K562 (cell line): ENCODE results near the gene ARHGAP42. TPM values are rescaled to one million over a fixed set of nuclear protein-coding genes. Genes with fewer than 3 reads are reported as not detected.

Source experiments
- FUS ChIP-seq: fragments of 200-400 bp; formaldehyde crosslinking; optimal IDR thresholded peaks from 2 replicates; pipeline ENCODE3; 2017; ENCODE audit warnings: low read depth, low read length
- KHSRP ChIP-seq: fragments of 450-650 bp; IDR thresholded peaks from 2 replicates; pipeline ENCODE4 v1.6.1; 2017
- PTRF ChIP-seq: fragments of 450-650 bp; IDR thresholded peaks from 2 replicates; pipeline ENCODE4 v1.6.1; 2016; ENCODE audit warnings: mild to moderate bottlenecking, missing genetic modification characterization, missing compliant biosample characterization
- PYGO2 ChIP-seq: fragments of 450-650 bp; IDR thresholded peaks from 2 replicates; pipeline ENCODE4 v1.6.1; 2016; ENCODE audit warnings: mild to moderate bottlenecking, missing genetic modification characterization, moderate library complexity, missing compliant biosample characterization
- RFX1 ChIP-seq: fragments of 450-650 bp; IDR thresholded peaks from 2 replicates; pipeline ENCODE4 v1.6.1; 2016; ENCODE audit warnings: mild to moderate bottlenecking, moderate library complexity
- SAFB2 ChIP-seq: fragments of 200-400 bp; formaldehyde crosslinking; IDR thresholded peaks from 2 replicates; pipeline ENCODE4 v1.6.1; 2018; ENCODE audit warnings: borderline replicate concordance, low read length, low read depth, moderate library complexity; ENCODE audit not compliant: severe bottlenecking
- SNRNP70 ChIP-seq: fragments of 200-400 bp; formaldehyde crosslinking; optimal IDR thresholded peaks from 2 replicates; pipeline ENCODE3; 2017; ENCODE audit warnings: low read depth, low read length
- TEAD1 ChIP-seq, 2 experiments: fragments of 450-650 bp in 1 of 2; sonication (generic) in 1 of 2; formaldehyde crosslinking; IDR thresholded peaks; 2 replicates each; pipeline versions ENCODE4 v1.4.0 to v1.8.0; 2020 to 2022; ENCODE audit warnings: mild to moderate bottlenecking in 2 of 2, missing genetic modification reagents in 1 of 2
- TRIM24 ChIP-seq, 2 experiments: fragments of 450-650 bp; IDR thresholded peaks; 2 replicates each; pipeline ENCODE4 v1.6.1; 2016
- ZNF274 ChIP-seq: IDR thresholded peaks from 2 replicates; pipeline ENCODE4 v1.6.1; 2011; ENCODE audit warnings: low read depth, mild to moderate bottlenecking, low read length, moderate library complexity, borderline replicate concordance
- ZNF644 ChIP-seq: fragments of 200-800 bp; sonication (Bioruptor generic); IDR thresholded peaks from 2 replicates; pipeline ENCODE4 v1.6.1; 2016; ENCODE audit warnings: low read depth, missing genetic modification characterization, missing compliant biosample characterization
- ZNF707 ChIP-seq: fragments of 250-450 bp; sonication (Bioruptor Pico); conservative IDR thresholded peaks from 2 replicates; pipeline ENCODE4 v1.8.0; 2022; ENCODE audit warnings: inconsistent platforms, mild to moderate bottlenecking, moderate library complexity
- polyA plus RNA-seq, 8 experiments: library from polyadenylated mRNA; depleted of rRNA in 4 of 8; stranded (reverse) in 5 of 8; unstranded in 3 of 8; fragments of >200 nt; fragmentation: Nextera tagmentation in 2 of 8; fragmentation: Illumina TruSeq in 1 of 8; extraction: Ambion mirVana in 2 of 8; extraction: Trizol in 1 of 8; gene quantifications; 2 replicates each; pipeline versions ENCODE4 v1.2.1 to v1.2.3, GENCODE V29; 2011 to 2014; ENCODE audit warnings: inconsistent platforms in 1 of 8, missing spikeins in 1 of 8
- total RNA-seq, 7 experiments: library from RNA; depleted of rRNA in 6 of 7; stranded (reverse); fragments of >200 nt in 6 of 7; fragmentation: Illumina TruSeq in 2 of 7; extraction: Trizol in 2 of 7; gene quantifications; 2 replicates each; pipeline versions ENCODE4 v1.2.1 to v1.2.3, GENCODE V29; 2011 to 2021; ENCODE audit warnings: low replicate concordance in 1 of 7
- TF ChIP-seq, protein P1 (sequence below): sonication (generic); formaldehyde crosslinking; IDR thresholded peaks from 2 replicates; pipeline ENCODE4 v1.8.0; 2023; ENCODE audit warnings: mild to moderate bottlenecking, missing genetic modification reagents
- TF ChIP-seq, protein P2 (sequence below): fragments of 450-650 bp; formaldehyde crosslinking; IDR thresholded peaks from 2 replicates; pipeline ENCODE4 v1.4.0; 2020; ENCODE audit warnings: mild to moderate bottlenecking, moderate library complexity
- TF ChIP-seq, protein P3 (sequence below): sonication (generic); formaldehyde crosslinking; IDR thresholded peaks from 2 replicates; pipeline ENCODE4 v1.8.0; 2022; ENCODE audit warnings: mild to moderate bottlenecking, missing genetic modification reagents
- TF ChIP-seq, protein P4 (sequence below): fragments of 250-450 bp; sonication (Bioruptor Pico); IDR thresholded peaks from 2 replicates; pipeline ENCODE4 v1.8.0; 2022; ENCODE audit warnings: inconsistent platforms, mild to moderate bottlenecking, moderate library complexity, borderline replicate concordance
- TF ChIP-seq, protein P5 (sequence below), 2 experiments: fragments of 200-800 bp in 1 of 2; sonication (Bioruptor generic) in 1 of 2; sonication (generic) in 1 of 2; formaldehyde crosslinking in 1 of 2; IDR thresholded peaks in 1 of 2; conservative IDR thresholded peaks in 1 of 2; 2 replicates each; pipeline versions ENCODE4 v1.5.0 to v1.6.1; 2016 to 2020; ENCODE audit warnings: missing compliant biosample characterization in 1 of 2, missing genetic modification characterization in 1 of 2, missing genetic modification reagents in 1 of 2

Gene ARHGAP42
- total and polyA plus RNA-seq, 9 of the 15 experiments (the other 6 are each of a cell fraction or from before 2014, with no cell fraction given): 0.95 to 6.1 (median 2.4) TPM

DNA sequence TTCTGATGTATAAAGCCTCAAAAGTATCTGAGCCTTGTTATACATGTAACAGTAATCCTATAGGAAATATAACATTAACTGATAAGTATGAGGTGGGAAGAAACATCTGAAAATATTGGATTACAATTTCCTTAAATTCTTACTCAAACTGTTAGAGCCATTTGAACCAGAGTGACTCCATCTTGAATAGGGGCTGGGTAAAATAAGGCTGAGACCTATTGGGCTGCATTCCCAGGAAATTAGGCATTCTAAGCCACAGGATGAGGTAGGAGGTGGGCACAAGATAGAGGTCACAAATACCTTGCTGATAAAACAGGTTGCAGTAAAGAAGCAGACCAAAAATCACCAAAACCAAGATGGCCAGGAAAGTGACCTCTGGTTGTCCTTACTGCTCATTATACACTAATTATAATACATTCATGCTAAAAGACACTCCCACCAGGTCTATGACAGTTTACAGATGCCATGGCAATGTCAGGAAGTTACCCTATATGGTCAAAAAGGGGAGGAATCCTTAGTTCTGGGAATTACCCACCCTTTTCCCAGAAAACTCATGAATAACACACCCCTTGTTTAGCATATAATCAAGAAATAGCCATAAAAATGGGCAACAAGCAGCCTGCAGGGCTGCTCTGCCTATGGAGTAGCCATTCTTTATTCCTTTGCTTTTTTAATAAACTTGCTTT lies 327.7 kb downstream of the ARHGAP42 start (continued):
- TF ChIP-seq, protein P1, sequence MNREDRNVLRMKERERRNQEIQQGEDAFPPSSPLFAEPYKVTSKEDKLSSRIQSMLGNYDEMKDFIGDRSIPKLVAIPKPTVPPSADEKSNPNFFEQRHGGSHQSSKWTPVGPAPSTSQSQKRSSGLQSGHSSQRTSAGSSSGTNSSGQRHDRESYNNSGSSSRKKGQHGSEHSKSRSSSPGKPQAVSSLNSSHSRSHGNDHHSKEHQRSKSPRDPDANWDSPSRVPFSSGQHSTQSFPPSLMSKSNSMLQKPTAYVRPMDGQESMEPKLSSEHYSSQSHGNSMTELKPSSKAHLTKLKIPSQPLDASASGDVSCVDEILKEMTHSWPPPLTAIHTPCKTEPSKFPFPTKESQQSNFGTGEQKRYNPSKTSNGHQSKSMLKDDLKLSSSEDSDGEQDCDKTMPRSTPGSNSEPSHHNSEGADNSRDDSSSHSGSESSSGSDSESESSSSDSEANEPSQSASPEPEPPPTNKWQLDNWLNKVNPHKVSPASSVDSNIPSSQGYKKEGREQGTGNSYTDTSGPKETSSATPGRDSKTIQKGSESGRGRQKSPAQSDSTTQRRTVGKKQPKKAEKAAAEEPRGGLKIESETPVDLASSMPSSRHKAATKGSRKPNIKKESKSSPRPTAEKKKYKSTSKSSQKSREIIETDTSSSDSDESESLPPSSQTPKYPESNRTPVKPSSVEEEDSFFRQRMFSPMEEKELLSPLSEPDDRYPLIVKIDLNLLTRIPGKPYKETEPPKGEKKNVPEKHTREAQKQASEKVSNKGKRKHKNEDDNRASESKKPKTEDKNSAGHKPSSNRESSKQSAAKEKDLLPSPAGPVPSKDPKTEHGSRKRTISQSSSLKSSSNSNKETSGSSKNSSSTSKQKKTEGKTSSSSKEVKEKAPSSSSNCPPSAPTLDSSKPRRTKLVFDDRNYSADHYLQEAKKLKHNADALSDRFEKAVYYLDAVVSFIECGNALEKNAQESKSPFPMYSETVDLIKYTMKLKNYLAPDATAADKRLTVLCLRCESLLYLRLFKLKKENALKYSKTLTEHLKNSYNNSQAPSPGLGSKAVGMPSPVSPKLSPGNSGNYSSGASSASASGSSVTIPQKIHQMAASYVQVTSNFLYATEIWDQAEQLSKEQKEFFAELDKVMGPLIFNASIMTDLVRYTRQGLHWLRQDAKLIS: no peak
- TF ChIP-seq PTRF (peak; percentile 87), ZNF644 (tag) (peak; percentile 96), ZNF707 (no peak; the same call in 1 of the 2 replicates), FUS (no peak), SNRNP70 (no peak), ZNF274 (no peak), RFX1 (peak; percentile 69), TRIM24 (IDR thresholded peaks at IDR 0.05) (no peak), KHSRP (no peak), TEAD1 (CRISPR knock-in tag; IDR thresholded peaks at IDR 0.05) (peak in 1 of 2 experiments; percentile 82; a peak in 1 of 4 replicates), PYGO2 (tag) (peak; percentile 97), SAFB2 (no peak)
- TF ChIP-seq, protein P2, sequence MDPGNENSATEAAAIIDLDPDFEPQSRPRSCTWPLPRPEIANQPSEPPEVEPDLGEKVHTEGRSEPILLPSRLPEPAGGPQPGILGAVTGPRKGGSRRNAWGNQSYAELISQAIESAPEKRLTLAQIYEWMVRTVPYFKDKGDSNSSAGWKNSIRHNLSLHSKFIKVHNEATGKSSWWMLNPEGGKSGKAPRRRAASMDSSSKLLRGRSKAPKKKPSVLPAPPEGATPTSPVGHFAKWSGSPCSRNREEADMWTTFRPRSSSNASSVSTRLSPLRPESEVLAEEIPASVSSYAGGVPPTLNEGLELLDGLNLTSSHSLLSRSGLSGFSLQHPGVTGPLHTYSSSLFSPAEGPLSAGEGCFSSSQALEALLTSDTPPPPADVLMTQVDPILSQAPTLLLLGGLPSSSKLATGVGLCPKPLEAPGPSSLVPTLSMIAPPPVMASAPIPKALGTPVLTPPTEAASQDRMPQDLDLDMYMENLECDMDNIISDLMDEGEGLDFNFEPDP (CRISPR knock-in tag): 0 out of 2 replicates have a peak, but pooled peaks have one; percentile 77
- TF ChIP-seq, protein P3, sequence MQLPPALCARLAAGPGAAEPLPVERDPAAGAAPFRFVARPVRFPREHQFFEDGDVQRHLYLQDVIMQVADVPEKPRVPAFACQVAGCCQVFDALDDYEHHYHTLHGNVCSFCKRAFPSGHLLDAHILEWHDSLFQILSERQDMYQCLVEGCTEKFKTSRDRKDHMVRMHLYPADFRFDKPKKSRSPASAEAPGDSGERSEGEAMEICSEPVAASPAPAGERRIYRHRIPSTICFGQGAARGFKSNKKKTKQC (CRISPR knock-in tag): no peak
- TF ChIP-seq, protein P4, sequence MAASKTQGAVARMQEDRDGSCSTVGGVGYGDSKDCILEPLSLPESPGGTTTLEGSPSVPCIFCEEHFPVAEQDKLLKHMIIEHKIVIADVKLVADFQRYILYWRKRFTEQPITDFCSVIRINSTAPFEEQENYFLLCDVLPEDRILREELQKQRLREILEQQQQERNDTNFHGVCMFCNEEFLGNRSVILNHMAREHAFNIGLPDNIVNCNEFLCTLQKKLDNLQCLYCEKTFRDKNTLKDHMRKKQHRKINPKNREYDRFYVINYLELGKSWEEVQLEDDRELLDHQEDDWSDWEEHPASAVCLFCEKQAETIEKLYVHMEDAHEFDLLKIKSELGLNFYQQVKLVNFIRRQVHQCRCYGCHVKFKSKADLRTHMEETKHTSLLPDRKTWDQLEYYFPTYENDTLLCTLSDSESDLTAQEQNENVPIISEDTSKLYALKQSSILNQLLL: no peak
- TF ChIP-seq, protein P5, sequence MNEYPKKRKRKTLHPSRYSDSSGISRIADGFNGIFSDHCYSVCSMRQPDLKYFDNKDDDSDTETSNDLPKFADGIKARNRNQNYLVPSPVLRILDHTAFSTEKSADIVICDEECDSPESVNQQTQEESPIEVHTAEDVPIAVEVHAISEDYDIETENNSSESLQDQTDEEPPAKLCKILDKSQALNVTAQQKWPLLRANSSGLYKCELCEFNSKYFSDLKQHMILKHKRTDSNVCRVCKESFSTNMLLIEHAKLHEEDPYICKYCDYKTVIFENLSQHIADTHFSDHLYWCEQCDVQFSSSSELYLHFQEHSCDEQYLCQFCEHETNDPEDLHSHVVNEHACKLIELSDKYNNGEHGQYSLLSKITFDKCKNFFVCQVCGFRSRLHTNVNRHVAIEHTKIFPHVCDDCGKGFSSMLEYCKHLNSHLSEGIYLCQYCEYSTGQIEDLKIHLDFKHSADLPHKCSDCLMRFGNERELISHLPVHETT (CRISPR knock-in tag; conservative IDR thresholded peaks at IDR 0.05 in 1 of 2, IDR thresholded peaks at IDR 0.05 in 1 of 2): peak in 1 of 2 experiments; percentile 97; a peak in 2 of 4 replicates
